ENCODE results near the gene THOC6. TPM values are rescaled to one million over a fixed set of nuclear protein-coding genes. Genes with fewer than 3 reads are reported as not detected.
A peak's percentile ranks its signal among the peaks of the same experiment; 100 is the strongest.

The THOC6 gene
- total and polyA plus RNA-seq, 8 donors = 23.9 to 38.7 (median 26.9) TPM

GRCh38 chr16:3044708-3045107 lies 20.9 kb downstream of the THOC6 start:
- intact Hi-C loops (cut with DNase I) = no loop called here
- DNase-seq = no peak
- Histone ChIP-seq H3K27me3 (peaks cover 51 to 98% of the 10 kb centered on the region in 2 donors), H3K9me3 (no peaks in the 10 kb centered on the region), H3K36me3 (no peaks in the 10 kb centered on the region), H3K4me3 (peak overlapping the region in 1 of 2 donors; percentile 61), H3K4me1 (peaks cover 15 to 42% of the 10 kb centered on the region in 2 donors), H3K27ac (no peak overlapping the region)
- no peak for TF ChIP-seq CTCF (IDR thresholded peaks at IDR 0.05)
- no peak for ATAC-seq

GRCh38 chr16:3045758-3046640 lies 22.2 kb downstream of the THOC6 start, which contains the start of gene MMP25:
TSS of gene MMP25 (plus strand) at chr16:3046561. CDS start at chr16:3046918, 357 bp downstream.
- Histone ChIP-seq H3K27ac (peak within 1 kb of the TSS in 1 of 2 donors; percentile 86), H3K27me3 (peaks cover 55 to 92% of the 10 kb centered on the region in 2 donors), H3K4me1 (peaks cover 15 to 52% of the 10 kb centered on the region in 2 donors), H3K36me3 (no peaks in the 10 kb centered on the region), H3K4me3 (peak within 1 kb of the TSS; percentile 25 to 61), H3K9me3 (no peaks in the 10 kb centered on the region)
- TF ChIP-seq CTCF (IDR thresholded peaks at IDR 0.05) = no peak
- intact Hi-C loops (cut with DNase I) = no loop called here
- DNase-seq (peak in 2 of 4 donors; percentile 51 to 93), ATAC-seq (peak; percentile 64)

GRCh38 chr16:3046641-3047386 lies 23.0 kb downstream of the THOC6 start:
- ATAC-seq (no peak), DNase-seq (peak in 2 of 4 donors; percentile 32 to 89)
- intact Hi-C loops (cut with DNase I) = no loop called here
- H3K9me3 ChIP-seq = no peaks in the 10 kb centered on the region
- H3K27ac ChIP-seq = peak overlapping the region in 1 of 2 donors; percentile 86
- peaks cover 15 to 55% of the 10 kb centered on the region in 2 donors for H3K4me1 ChIP-seq
- H3K27me3 ChIP-seq = peaks cover 55 to 86% of the 10 kb centered on the region in 2 donors
- no peaks in the 10 kb centered on the region for H3K36me3 ChIP-seq
- TF ChIP-seq CTCF (IDR thresholded peaks at IDR 0.05) = no peak
- peak overlapping the region; percentile 25 to 61 for H3K4me3 ChIP-seq

GRCh38 chr16:3047387-3047720 lies 23.5 kb downstream of the THOC6 start:
- ATAC-seq = no peak
- no peak for TF ChIP-seq CTCF (IDR thresholded peaks at IDR 0.05)
- peaks cover 55 to 81% of the 10 kb centered on the region in 2 donors for H3K27me3 ChIP-seq

More at GRCh38 chr16:3047387-3047720, 23.5 kb downstream of the THOC6 start:
- peak overlapping the region in 1 of 2 donors; percentile 61 for H3K4me3 ChIP-seq
- peak overlapping the region in 1 of 2 donors; percentile 86 for H3K27ac ChIP-seq
- intact Hi-C loops (cut with DNase I) = no loop called here
- H3K9me3 ChIP-seq = no peaks in the 10 kb centered on the region
- DNase-seq = no peak
- peaks cover 15 to 55% of the 10 kb centered on the region in 2 donors for H3K4me1 ChIP-seq
- no peaks in the 10 kb centered on the region for H3K36me3 ChIP-seq

Measured in left lung (tissue), 10 donors.